ENCODE data around the gene MRPL44.

The MRPL44 gene

GRCh38 chr2:224016963-224017362, 59.7 kb downstream of the MRPL44 start:
- H3K4me3 ChIP-seq (replicated peaks in 1 of 2; ENCODE audit: low read depth in 2 of 2, low read length in 2 of 2): no peak overlapping the region
- TF ChIP-seq CTCF (IDR thresholded peaks at IDR 0.05; ENCODE audit: low read depth, low read length): no peak
- DNase-seq (ENCODE audit: low read depth in 2 of 2): no peak

All from cardiac fibroblast (primary cell).